Heart left ventricle (tissue), 13 donors: ENCODE data around the gene SESN1.

Source experiments
- CTCF ChIP-seq, 12 donors: fragments of 200-600 bp; sonication (generic) in 4 of 12; IDR thresholded peaks; one replicate each; pipeline versions ENCODE4 v1.5.0 to v1.8.0; 2018 to 2022; ENCODE audit warnings: antibody characterized with exemption in 12 of 12, mild to moderate bottlenecking in 5 of 12
- POLR2A ChIP-seq, 2 donors: fragments of 450-650 bp; IDR thresholded peaks; one replicate each; pipeline ENCODE4 v1.6.1; 2017; ENCODE audit warnings: antibody characterized with exemption in 2 of 2, mild to moderate bottlenecking in 2 of 2, moderate library complexity in 2 of 2
- donor health status: ischemic (EF 13 %, LVEDD 7.1; RV severe dilation, severe dysfunction).
- donor health status: DM: no; HTN: yes; CAD: no.
- donor health status: DM: no; HTN: no; CAD: no.
- donor health status: ischemic (EF 25% LVEDD 6.9; RV normal size, moderate dysfunction).
- donor health status: ischemic (EF 25% LVEDD 5.7; RV mildly dilated, moderate dysfunction).
- donor health status: ischemic (EF 35%, LVEDD 5.7; RV mildly dilated, moderate dysfunction).
- donor health status: nonischemic (EF 11% LVEDD 7.7; RV severe dilation, severe dysfunction).
- donor health status: DM: yes; HTN: yes; CAD: no.
- donor health status: PGD.
- donor health status: ischemic (EF 29% LVEDD 5.4; RV normal size, mild dysfunction).
- donor health status: nonischemic (EF 23%, LVEDD 6.1; RV moderate dilation, normal function).

GRCh38 chr6:109007521-109007920 is 87.1 kb downstream of the SESN1 start:
- TF ChIP-seq CTCF (IDR thresholded peaks at IDR 0.05) (no peak), POLR2A (IDR thresholded peaks at IDR 0.05) (no peak)
